GM18505 (cell line): ENCODE results near the gene GLA.

ENCODE experiments used
- ATAC-seq: cut with Tn5 transposase; IDR thresholded peaks from one replicate; pipeline ENCODE4 v1.9.1; 2021; ENCODE audit not compliant: unreplicated experiment
- POLR2A ChIP-seq: IDR thresholded peaks from 4 replicates; pipeline ENCODE4 v1.6.1; 2011; ENCODE audit warnings: borderline replicate concordance; ENCODE audit not compliant: insufficient read depth, insufficient read length; ENCODE audit errors: extremely low read depth

The GLA gene

GRCh38 chrX:101415180-101416145, 7.7 kb upstream of the GLA start:
- TF ChIP-seq POLR2A = no peak
- peak; percentile 58 for ATAC-seq

- no peak for ATAC-seq
- no peak for TF ChIP-seq POLR2A
Measured at GRCh38 chrX:101411984-101412383, 4.3 kb upstream of the GLA start.

DNA sequence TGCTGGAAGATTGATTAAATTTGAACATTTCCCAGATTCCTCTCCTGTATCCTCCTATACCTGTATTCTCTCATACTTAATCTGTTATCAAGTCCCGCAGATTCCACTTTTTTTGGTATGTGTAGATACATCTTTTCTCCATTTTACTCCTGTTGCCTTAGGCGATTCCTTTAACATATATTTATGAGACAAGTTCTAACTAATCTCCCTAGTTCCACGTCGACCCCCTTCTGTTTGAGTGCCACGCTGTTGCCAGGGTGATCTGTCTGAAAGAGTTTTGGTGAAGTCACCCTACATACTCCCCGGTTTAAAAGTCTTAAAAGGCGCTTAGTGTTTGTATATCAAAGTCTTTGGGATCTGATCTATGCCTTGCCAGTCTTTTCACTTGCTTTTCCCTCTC, 2.7 kb upstream of the GLA start:
- TF ChIP-seq POLR2A = no peak
- ATAC-seq = no peak

- no peak for ATAC-seq
- TF ChIP-seq POLR2A = no peak
Measured at GRCh38 chrX:101409043-101409442, 1.3 kb upstream of the GLA start.

DNA sequence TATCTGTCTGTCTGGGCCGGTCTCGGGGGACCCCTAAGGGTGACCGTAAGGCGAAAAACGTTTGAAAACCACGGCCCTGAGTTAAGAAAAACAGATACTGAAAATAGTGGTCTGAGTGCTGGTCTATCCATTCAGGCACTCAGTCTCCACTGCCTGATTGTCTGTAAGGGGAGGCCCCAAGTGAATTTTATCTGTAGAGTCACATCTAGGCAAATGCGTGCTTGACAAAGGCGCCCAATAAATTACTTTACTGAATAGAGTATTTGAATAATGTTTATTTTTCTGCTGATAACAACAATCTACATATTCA, 762 bp upstream of the GLA start:
- no peak for TF ChIP-seq POLR2A
- no peak for ATAC-seq

DNA sequence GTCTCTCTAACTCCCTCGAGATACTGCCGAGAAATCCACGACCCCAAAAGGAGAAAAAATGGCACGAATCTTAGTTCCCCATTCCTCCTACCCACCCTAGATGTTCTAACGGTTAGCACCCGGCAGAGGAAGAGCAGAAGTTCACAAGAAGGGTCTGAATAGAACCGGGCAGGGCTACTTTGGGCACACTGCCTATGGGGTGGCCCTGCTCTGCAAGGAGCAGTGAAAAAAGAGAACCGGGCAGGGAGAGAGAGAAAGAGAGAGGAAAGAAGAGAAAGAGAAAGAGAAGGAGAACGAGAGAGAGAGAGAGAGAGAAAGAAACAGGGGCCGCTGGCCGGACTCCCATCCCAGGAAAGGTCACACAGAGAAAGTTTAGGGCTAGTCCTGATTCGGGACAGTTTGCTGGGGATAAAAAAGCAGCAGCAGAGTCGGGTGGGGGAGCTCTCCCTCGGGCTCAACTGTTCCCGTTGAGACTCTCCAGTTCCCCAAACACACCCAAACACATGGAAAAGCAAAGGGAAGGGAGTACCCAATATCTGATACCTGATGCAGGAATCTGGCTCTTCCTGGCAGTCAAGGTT, 468 bp downstream of the GLA start:
- no peak for ATAC-seq
- TF ChIP-seq POLR2A = no peak

DNA sequence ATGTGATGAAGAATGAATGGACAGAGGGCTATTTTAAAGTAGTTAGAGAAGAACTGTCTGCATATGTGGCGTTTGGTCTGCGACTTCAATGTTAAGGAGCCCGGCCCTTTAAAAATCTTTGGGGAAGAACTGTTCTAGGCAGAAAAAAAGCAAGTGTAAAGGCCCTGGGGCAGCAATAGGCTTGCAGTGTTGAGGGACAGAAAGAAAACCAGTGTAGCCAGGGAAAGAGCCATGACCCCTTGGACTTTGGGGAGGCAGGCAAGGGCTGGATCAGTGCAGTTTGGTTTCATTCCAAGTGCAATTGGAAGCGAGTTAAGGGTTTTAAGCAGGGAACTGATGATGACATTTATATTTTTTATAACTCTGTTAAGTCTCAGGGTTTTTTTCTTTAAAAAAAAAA, 7.9 kb downstream of the GLA start:
- no peak for ATAC-seq
- TF ChIP-seq POLR2A = no peak

DNA sequence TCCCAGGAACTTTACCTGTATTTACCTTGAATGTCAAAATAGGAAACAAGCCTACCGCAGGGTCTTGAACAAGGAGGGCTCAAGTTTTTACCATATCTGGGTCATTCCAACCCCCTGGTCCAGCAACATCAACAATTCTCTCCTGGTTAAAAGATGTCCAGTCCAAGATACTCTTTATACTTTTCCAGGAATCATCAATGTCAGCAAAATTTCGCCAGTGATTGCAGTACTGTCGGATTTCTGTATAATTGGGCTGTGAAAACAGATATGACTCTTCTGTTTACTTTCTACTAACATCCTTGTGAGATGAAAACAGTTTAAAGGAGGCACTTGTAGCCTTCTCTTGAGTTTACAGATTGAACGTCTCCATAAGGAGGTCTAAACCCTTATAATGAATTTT, 9.0 kb downstream of the GLA start:
- ATAC-seq = no peak
- no peak for TF ChIP-seq POLR2A

DNA sequence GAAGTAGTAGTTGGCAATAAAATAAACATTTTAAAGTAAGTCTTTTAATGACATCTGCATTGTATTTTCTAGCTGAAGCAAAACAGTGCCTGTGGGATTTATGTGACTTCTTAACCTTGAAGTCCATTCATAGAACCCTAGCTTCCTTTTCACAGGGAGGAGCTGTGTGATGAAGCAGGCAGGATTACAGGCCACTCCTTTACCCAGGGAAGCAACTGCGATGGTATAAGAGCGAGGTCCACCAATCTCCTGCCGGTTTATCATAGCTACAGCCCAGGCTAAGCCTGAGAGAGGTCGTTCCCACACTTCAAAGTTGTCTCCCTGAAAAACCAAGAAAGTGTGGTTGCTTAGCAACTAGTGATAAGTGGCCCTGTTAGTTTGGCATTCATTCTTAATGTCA, 9.9 kb downstream of the GLA start:
- no peak for TF ChIP-seq POLR2A
- ATAC-seq = no peak

GRCh38 chrX:101395789-101396188, 11.9 kb downstream of the GLA start:
- no peak for TF ChIP-seq POLR2A
- no peak for ATAC-seq

DNA sequence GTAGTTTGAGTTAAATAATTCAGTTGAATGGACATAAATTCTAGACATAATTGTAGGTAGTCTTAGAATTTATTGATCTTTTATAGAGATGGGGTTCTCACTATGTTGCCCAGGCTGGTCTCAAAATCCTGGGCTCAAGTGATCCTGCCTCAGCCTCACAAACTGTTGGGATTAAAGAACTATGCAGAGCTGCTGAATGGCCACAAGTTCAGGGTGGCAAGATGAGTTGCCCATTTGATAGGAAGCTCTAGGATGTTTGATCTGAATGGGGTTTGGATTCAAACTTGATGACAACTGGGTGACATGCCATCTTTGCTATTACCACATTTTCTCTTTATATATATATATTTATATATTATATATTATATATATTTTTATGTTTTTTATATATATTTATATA, 13.4 kb downstream of the GLA start:
- no peak for TF ChIP-seq POLR2A
- no peak for ATAC-seq

- TF ChIP-seq POLR2A = no peak
- ATAC-seq = no peak
Measured at GRCh38 chrX:101393530-101394305, 14.0 kb downstream of the GLA start.

DNA sequence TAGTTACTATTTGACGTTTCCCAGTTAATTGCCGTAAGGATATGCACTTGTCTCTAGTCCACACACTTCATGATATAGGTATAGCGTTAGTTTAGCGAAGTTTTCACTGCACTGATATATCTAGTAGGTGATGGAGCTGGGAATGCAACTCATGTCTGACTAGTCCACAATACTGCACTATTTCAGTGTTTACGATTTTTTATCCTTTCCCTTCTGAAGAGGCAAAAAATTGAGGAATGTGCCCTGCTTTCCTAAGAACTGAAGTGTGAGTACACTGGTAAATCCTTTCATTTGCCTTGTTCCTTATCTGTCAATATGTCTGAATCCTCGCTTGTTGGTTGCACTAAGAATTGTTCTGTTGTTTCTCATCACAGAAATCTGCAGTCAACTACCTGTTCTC, 15.9 kb downstream of the GLA start:
- ATAC-seq = no peak
- no peak for TF ChIP-seq POLR2A
